Suprapubic skin (tissue), 4 donors: ENCODE results near the gene CCDC13. TPM values are rescaled to one million over a fixed set of nuclear protein-coding genes. Genes with fewer than 3 reads are reported as not detected.

Source experiments
- DNase-seq, 2 donors: peaks; one replicate each; pipeline ENCODE4 v3.0.0-alpha.2; 2019; ENCODE audit warnings: low spot score in 2 of 2
- H3K27ac ChIP-seq: fragments of 200-600 bp; sonication (generic); one replicate; pipeline ENCODE4 v1.5.1; 2019
- H3K27me3 ChIP-seq: fragments of 200-600 bp; sonication (generic); one replicate; pipeline ENCODE4 v1.5.1; 2019
- H3K36me3 ChIP-seq: fragments of 200-600 bp; sonication (generic); one replicate; pipeline ENCODE4 v1.5.1; 2019
- H3K4me1 ChIP-seq: fragments of 200-600 bp; sonication (generic); one replicate; pipeline ENCODE4 v1.5.1; 2019
- H3K4me3 ChIP-seq: fragments of 200-600 bp; sonication (generic); one replicate; pipeline ENCODE4 v1.5.1; 2019; ENCODE audit warnings: mild to moderate bottlenecking
- H3K9me3 ChIP-seq: fragments of 200-600 bp; sonication (generic); one replicate; pipeline ENCODE4 v1.5.1; 2019
- EP300 ChIP-seq: sonication (generic); formaldehyde crosslinking; IDR thresholded peaks from one replicate; pipeline ENCODE4 v1.6.1; 2017; ENCODE audit warnings: antibody characterized with exemption
- POLR2A ChIP-seq, 2 donors: fragments of 450-650 bp; IDR thresholded peaks; one replicate each; pipeline ENCODE4 v1.6.1; 2017; ENCODE audit warnings: antibody characterized with exemption in 2 of 2, mild to moderate bottlenecking in 2 of 2, moderate library complexity in 2 of 2
- POLR2AphosphoS5 ChIP-seq, 3 donors: sonication (generic); formaldehyde crosslinking; IDR thresholded peaks; one replicate each; pipeline ENCODE4 v1.6.1; 2017; ENCODE audit warnings: antibody characterized with exemption in 3 of 3
- WGBS: methylation state at CpG from one replicate; pipeline ENCODE4 v1.1.5; 2018; 5-methylcytosine and 5-hydroxymethylcytosine counted together
- total RNA-seq, 4 donors: library from RNA; depleted of rRNA; stranded (reverse); fragments of >200 nt; gene quantifications; one replicate each; pipeline ENCODE4 v1.1.0, GENCODE V29; 2016
- TF ChIP-seq, protein P1 (sequence below), 2 donors: fragments of 200-600 bp in 1 of 2; fragments of 450-650 bp in 1 of 2; sonication (generic) in 1 of 2; IDR thresholded peaks; one replicate each; pipeline ENCODE4 v1.5.1; 2016 to 2019; ENCODE audit warnings: antibody characterized with exemption in 2 of 2, mild to moderate bottlenecking in 1 of 2, moderate library complexity in 1 of 2

CCDC13 gene
- total RNA-seq, 4 donors from 2014 or later: 0.89 TPM; not detected in 3

DNA sequence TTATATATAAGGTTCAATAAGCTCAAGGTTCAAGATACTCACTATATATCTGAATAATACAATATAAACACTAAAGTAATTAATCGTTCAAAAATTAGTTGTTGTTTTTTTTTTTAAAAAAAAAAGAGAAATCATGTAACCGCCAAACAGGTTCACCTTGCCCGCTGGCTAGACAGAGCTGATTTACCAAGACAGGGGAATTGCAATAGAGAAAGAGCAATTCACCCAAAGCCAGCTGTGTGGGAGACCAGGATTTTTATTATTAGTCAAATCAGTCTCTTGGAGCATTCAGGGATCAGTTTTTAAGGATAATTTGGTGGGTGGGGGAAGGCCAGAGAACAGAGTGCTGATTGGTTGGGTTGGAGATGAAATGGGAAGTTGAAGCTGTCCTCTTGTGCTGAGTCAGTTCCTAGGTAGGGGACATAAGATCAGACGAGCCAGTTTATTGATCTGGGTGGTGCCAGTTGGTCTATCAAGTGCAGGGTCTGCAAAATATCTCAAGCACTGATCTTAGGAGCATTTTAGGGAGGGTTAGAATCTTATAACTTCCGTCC lies 23.4 kb upstream of the CCDC13 start:
- H3K9me3 ChIP-seq: no peaks in the 10 kb centered on the region
- TF ChIP-seq, protein P1, sequence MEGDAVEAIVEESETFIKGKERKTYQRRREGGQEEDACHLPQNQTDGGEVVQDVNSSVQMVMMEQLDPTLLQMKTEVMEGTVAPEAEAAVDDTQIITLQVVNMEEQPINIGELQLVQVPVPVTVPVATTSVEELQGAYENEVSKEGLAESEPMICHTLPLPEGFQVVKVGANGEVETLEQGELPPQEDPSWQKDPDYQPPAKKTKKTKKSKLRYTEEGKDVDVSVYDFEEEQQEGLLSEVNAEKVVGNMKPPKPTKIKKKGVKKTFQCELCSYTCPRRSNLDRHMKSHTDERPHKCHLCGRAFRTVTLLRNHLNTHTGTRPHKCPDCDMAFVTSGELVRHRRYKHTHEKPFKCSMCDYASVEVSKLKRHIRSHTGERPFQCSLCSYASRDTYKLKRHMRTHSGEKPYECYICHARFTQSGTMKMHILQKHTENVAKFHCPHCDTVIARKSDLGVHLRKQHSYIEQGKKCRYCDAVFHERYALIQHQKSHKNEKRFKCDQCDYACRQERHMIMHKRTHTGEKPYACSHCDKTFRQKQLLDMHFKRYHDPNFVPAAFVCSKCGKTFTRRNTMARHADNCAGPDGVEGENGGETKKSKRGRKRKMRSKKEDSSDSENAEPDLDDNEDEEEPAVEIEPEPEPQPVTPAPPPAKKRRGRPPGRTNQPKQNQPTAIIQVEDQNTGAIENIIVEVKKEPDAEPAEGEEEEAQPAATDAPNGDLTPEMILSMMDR (IDR thresholded peaks at IDR 0.05): no peak
- TF ChIP-seq POLR2AphosphoS5 (IDR thresholded peaks at IDR 0.05): no peak
- no peak for TF ChIP-seq POLR2A (IDR thresholded peaks at IDR 0.05)
- no peak for TF ChIP-seq EP300
- WGBS: 93% methylated on average over 4 of the region's 5 CpGs
- H3K27me3 ChIP-seq: no peaks in the 10 kb centered on the region
- no peak overlapping the region for H3K27ac ChIP-seq
- peaks cover 11% of the 10 kb centered on the region for H3K4me1 ChIP-seq
- H3K4me3 ChIP-seq: no peak overlapping the region
- H3K36me3 ChIP-seq: peaks cover 19% of the 10 kb centered on the region
- DNase-seq: no peak

DNA sequence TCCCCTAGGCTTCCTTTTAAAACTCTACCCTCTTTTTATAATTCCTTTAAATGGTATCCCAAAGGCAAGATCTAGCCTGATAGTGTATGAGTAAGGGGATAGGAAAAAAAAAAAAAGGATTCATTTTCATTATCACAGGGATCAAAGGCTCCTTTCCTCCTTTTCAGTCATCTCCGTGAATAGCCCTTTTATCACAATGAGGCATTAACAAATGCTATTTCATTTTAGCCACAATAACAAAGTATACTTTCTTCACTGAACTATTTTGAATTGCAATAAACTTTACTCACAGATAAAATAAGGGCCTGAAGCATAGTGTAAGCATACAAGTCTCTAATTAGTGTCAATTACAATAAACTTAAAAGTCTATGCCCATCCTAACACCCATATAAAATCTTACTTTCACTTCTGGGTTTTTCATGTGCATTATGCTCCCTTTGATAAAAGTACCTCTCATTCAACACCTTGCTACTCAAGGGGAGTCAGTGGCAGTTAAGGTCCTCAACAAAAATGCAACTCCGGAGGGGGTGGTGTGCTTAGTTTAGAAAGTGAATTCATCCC lies 22.6 kb upstream of the CCDC13 start:
- WGBS: 90% methylated on average over 2 of the region's 2 CpGs

DNA sequence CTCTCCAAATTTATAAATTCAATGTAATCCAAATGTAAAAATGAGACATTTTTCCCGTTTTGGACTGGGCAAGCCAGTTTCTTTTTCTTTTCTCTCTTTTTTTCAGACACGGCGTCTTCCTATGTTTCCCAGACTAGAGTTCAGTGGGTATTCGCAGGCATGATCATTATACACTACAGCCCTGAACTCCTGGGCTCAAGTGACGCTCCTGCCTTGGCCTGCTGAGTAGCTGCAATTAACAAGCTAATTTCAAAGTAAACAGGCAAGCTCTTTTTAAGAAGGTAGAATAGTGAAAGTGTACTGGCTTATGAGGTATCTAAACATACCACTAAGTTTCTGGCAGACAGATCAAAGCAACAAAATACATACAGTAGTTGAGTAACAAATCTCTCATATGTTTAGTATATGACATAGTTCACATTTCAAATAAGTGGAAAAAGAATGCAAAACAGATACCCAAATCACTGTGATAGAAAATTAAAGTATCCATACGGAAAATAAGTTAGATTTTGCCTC lies 17.7 kb upstream of the CCDC13 start:
- no peak for DNase-seq
- TF ChIP-seq POLR2A (IDR thresholded peaks at IDR 0.05): no peak

More for the DNA sequence above, 22.6 kb upstream of the CCDC13 start:
- no peaks in the 10 kb centered on the region for H3K9me3 ChIP-seq
- no peaks in the 10 kb centered on the region for H3K27me3 ChIP-seq
- DNase-seq: no peak
- H3K27ac ChIP-seq: no peak overlapping the region
- H3K4me3 ChIP-seq: no peak overlapping the region
- H3K4me1 ChIP-seq: peaks cover 3% of the 10 kb centered on the region
- TF ChIP-seq POLR2AphosphoS5 (IDR thresholded peaks at IDR 0.05) (no peak), POLR2A (IDR thresholded peaks at IDR 0.05) (no peak), EP300 (no peak)
- TF ChIP-seq, protein P1 (IDR thresholded peaks at IDR 0.05): no peak
- H3K36me3 ChIP-seq: peaks cover 19% of the 10 kb centered on the region

DNA sequence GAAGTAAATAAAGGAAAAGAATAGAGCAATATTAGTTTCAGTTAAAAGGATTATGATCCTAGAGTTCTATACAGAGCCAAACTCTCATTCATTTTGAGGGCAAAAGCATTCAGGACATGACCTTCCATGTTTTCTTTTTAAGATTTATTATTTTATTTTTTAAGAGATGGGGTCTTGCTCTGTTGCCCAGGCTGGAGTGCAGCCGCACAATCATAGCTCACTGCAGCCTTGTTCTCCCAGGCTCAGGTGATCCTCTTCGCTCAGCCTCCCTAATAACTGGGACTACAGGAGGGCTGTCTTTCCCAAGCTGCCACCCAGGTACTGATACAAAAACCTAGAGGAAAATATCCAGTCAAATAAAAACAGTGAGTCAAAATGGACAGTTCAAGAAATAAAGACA lies 13.6 kb upstream of the CCDC13 start:
- WGBS: 97% methylated on average over 2 of the region's 2 CpGs
- TF ChIP-seq EP300 (no peak), POLR2A (IDR thresholded peaks at IDR 0.05) (no peak)
- TF ChIP-seq, protein P1 (IDR thresholded peaks at IDR 0.05): no peak

More for the DNA sequence above, 17.7 kb upstream of the CCDC13 start:
- H3K4me1 ChIP-seq: no peaks in the 10 kb centered on the region
- H3K36me3 ChIP-seq: peaks cover 33% of the 10 kb centered on the region
- no peak overlapping the region for H3K27ac ChIP-seq
- 62% methylated on average over 6 of the region's 6 CpGs for WGBS
- H3K4me3 ChIP-seq: no peak overlapping the region
- no peaks in the 10 kb centered on the region for H3K27me3 ChIP-seq
- no peaks in the 10 kb centered on the region for H3K9me3 ChIP-seq

DNA sequence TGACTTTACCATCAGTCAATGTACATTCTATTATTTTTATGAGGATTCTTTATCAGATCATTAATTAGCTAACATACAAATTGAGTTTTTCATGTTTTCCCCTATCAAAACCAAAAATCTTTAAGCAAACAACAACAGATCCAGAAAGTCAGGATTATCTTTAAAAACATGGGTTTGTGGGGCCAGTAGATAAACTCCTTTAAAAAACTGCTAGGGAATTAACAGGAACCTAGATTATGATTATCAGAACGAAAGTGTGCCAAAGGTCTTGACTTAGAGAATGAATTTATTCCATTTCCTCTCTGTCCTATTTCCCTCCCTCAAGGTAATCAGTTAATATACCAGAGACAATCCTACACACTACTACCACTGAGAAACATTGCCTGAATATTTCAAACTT lies 13.2 kb upstream of the CCDC13 start:
- 67% methylated on average over 1 of the region's 1 CpG for WGBS
- Histone ChIP-seq H3K36me3 (peaks cover 36% of the 10 kb centered on the region), H3K27me3 (no peaks in the 10 kb centered on the region)

More for the DNA sequence above, 13.6 kb upstream of the CCDC13 start:
- Histone ChIP-seq H3K36me3 (peaks cover 36% of the 10 kb centered on the region), H3K4me3 (no peak overlapping the region), H3K9me3 (no peaks in the 10 kb centered on the region), H3K27me3 (no peaks in the 10 kb centered on the region), H3K4me1 (no peaks in the 10 kb centered on the region), H3K27ac (no peak overlapping the region)
- no peak for DNase-seq

More for the DNA sequence above, 13.2 kb upstream of the CCDC13 start:
- TF ChIP-seq, protein P1 (IDR thresholded peaks at IDR 0.05): no peak
- TF ChIP-seq POLR2A (IDR thresholded peaks at IDR 0.05) (no peak), POLR2AphosphoS5 (IDR thresholded peaks at IDR 0.05) (no peak), EP300 (no peak)
- Histone ChIP-seq H3K27ac (no peak overlapping the region), H3K4me1 (no peaks in the 10 kb centered on the region), H3K4me3 (no peak overlapping the region), H3K9me3 (no peaks in the 10 kb centered on the region)
- no peak for DNase-seq
